Measurements from ENCODE around the gene MRPL42.

MRPL42 gene

DNA sequence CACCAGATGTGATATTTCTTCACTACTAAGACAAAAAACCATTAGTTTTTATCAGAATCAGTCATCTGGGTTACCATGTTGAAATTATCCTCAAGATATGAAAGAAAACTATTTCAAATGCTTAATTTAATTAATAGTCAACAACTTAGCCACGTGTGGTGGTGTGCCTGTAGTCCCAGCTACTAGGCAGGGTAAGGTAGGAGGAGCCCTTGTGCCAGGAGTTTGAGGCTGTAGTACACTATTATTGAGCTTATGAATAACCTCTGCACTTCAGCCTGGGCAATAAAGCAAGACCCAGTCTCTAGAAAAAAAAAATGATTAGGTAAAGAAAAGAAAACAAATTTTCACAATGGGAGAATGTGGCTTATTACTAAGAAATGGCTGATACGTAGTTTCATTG is 33.4 kb downstream of the MRPL42 start:
- DNase-seq = no peak

DNA sequence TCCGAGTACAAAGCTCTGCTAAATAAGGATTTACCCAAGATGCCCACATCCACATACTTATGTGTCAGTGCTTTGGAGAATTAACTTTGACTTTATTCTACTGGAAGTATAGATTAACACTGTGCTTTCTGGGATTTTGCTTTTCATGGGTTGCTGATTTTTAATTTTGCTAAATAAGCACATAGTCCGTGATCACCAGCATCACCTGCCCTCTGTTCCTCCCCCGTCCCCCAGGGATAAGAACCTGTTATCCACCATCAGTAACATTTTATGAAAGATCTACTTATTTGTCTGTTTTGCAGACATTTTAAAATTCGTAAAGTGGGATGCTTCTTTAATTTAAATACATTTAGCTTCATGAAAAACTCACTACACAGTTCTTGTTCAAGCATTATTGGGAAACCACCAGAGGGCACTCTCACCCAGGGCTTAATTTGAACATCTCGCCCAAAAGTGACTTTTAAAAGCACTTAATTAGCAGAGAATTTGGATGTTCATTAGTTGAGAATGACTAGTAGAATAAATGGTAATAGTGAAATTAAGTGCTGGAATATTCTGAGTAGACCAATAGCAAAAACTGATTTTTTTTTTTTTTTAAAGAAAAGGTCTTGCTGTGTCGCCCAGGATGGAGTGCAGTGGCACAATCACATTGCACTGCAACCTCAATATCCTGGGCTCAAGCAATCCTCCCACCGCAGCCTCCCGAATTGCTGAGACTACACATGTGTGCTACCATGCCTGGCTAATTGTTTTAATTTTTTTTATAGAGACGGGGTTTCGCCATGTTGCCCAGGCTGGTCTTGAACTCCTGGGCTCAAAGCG is 35.7 kb downstream of the MRPL42 start:
- DNase-seq = no peak

DNA sequence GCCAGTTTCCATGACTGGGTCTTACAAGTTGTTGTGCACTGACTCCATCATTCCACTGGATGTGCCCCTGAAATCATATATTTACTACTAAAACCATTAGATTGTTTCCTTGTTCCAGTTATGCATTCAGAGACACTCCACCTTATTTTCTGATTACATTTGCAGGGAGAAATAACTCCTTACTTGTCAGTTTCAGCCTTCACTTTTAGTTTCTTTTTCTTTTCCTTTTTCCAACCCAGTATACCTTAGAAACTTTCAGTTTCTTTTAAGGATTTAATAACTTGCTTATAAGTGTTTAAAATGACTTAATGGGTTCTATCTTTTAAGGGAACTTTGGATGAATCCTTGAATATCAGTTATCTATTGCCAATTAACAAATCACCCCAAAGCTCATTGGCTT is 39.9 kb downstream of the MRPL42 start:
- no peak for DNase-seq

DNA sequence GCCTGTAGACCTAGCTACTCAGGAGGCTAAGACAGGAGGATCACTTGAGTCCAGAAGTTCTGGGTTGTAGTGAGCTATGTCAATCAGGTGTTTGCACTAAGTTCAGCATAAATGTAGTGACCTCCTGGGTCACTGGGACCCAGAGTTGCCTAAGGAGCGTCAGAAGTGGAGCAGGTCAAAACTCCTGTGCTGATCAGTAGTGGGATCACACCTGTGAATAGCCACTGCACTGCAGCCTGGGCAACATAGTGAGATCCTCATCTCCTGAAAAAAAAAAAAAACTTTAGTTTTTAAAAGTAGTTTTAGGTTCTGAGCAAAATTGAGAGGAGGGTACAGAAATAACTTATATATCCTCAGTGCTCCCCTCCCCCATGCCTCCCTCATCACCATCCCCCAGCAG is 42.2 kb downstream of the MRPL42 start:
- DNase-seq = no peak

DNA sequence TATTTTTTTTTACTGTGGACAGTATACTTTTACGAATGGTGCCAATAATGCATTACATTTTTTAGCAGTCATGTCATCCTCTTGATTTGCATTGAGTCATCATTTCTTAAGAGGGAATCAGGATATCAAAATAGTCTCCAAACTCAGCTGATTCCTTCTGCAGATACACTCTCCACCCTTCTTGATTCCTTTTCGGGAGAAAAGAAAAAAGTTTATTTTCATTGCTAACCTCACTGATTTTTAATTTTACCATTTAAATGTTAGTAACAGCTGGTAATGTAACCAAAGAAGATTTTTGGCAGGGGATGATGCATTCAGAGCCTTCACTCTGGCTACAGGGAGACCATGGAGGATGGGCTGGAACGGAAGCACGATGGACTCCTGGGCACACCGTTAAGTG is 47.5 kb downstream of the MRPL42 start:
- DNase-seq = no peak

DNA sequence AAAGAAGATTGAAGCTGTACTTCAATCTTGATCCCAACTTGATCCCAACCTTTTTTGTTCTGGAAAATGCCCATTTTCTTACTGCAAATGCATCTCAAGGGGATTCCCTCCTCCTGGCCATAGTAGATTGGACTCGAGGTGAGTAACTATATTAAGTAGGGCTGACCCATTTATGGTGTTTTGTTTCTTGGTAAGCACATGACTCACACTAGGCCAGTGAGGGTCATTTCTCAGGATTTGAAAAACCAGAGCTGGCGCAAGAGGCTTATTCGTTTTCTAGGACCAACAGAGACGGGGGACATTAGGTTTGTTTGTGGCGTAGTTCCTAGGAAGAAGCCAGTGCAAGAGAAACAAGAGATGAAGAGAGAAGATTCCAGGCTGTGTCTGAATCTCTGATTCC is 51.4 kb downstream of the MRPL42 start:
- DNase-seq = no peak

DNA sequence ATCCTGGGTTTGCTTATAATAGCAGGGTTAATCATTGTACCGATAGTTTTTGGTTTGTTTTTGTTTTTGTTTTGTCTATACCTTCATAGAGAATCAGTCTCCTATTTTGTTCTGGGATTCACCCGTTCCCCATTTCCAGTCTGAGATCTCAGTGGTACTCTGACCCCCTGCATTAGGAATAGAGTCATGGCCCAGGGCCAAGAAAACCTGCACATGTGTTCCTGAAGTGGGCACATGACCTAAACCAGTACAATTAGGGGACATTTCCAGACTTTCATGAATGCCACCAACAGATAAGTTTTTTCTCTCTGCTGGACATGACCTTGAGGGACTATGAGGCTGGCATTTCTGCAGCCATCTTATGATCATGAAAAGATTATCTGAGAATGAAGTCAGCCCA is 52.5 kb downstream of the MRPL42 start:
- no peak for DNase-seq

DNA sequence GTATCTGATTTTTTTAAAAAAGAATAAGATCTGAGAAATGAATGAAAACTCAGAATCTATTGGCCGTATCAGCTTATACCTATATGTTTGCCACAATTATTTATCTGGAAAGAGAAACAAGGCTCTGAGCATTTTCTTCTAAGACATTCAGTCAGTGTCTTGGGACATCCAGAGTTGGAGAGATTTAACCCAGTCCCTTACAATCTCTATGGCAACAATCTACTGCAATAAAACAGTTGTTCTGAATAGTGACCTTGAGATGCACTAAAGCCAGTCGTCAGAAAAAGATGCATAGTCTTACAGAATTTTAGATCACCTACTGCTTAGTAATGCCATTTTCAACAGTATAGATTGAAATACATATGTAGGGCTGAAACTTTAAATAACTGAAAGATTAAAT is 53.1 kb downstream of the MRPL42 start:
- DNase-seq = no peak

DNA sequence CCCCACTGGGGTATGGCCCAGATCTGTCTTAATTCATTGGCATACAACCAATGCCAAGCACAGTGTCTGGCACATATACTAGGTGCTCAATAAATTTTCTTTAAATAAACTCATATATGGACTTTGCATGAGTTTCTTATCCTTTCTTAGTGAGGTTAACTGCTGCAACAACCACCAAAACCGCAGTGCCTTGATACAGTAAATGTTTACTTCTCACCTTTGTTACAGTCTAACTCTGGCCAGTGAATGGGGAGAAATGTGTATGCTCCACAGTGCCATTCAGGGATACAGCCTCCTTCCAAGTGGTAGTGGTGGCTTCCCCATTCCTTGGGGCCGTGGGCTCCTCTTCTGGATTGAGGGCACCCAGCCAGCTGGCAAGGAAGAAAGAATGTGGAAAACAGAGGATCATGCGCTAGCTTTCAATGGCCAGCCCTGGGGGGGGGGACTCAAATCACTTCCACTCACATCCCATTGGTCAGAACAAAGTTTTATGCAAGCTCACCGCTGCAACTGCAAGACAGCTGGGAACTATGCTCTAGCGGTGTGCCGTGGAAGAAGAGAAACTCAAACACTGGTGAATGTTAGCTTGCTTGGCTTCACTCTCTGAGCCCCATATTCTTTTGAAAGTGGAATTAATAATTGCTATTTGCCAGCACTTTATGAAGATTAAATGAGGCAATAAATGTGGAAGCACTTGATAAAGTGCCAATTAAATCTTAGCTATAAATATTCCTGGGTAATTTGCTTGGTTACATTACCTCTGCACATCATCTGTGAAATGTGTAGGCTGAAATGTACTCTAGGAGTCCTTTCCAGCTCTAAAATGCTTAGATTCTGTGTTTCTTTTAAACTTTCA is 54.1 kb downstream of the MRPL42 start:
- DNase-seq = no peak

DNA sequence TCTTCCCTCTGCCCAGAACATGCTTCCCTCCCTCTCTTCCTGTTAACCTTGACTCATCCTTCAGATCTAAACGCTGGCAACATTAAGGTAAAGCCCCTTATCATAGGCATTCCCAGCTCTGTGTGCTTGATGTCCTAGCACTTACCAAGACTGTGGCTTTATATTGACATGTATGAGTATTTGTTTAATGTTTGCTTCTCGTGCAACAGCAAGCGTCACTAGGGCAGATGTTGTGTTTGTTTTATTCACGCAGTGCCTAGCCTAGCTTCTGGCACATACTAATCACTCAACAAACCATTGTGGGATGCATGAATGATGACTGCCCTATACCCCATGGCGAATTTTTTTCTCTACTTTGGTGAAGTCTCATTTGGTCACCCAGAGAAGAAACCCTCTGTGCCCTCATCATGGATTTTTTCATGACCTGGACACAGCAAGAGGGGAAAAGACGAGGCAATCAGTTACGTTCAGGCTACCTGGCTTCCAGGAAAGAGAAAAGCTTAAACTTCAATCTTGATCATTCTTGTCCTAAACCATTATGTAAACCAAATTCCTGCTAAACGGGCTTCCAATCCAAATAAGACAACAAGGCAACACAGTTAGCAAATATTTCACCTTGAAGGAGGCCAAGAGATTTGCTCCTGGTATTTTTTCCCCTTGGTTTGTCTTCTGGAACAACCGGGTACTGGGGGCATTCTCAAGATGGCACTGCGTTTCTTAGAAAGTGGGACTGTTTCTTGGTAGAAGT is 57.2 kb downstream of the MRPL42 start:
- DNase-seq = no peak

DNA sequence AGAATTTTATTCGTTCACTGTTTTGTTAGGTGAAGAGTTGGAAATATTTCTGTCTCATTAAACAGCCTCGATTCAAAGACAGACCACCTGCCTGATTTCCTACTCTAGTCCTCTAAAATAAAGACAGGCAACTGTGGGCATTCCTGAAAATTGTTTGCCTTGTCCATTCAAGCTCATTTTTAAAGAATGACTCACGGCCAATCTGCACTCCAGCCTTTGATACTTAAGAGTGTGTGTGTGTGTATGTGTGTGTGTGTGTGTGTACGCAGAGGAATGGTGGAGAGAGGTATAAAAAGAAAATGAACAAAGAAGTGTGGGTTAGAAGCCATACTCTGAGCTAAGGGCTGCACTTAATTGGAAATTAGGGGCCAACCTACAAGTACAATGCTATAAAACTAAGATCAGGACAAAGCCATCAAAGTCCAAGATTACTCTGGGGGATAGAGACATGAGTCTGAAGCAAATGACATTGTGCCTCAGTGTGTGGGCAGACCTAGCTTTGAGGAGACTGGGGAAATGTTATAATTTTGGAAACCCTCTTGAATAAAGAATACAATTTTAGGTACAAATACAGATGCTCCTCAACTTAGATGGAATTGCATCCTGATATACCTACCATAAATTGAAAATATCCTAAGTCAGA is 59.6 kb downstream of the MRPL42 start:
- DNase-seq = no peak

DNA sequence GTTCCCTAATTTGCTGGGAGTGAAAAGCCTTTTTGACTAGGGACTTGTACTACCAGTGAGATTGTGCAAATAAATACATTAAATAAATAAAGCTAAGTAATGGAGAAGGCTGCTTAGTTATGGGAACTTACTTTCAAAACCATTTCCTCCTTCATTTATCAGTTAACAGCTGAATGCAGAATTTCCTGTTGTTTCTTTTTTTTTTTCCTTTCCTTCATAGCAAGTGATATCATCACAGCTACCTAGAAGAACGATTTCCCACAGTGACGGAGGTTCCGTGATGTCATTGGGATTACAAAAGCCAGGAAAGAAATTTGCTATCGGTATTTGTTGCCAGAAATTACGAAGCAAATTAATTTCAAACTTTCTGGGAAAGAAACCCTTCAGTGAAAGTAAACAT is 63.0 kb downstream of the MRPL42 start:
- no peak for DNase-seq

DNA sequence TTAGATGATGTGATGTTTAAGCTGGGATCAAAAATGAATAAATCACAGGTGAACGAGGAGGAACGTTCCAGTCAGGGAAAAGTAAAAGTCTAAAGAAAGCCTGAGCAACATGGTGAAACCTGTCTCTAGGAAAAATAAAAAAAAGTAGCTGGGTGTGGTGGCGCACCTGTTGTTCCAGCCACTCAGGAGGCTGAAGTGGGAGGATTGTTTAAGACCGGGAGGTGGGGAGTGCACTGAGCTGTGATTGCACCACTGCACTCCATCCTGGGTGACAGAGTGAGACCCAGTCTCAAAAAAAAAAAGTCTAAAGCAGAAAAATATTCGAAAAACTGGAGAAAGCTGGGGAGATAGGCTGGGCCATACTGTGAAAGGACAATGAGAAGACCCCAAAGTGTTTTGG is 66.0 kb downstream of the MRPL42 start:
- no peak for DNase-seq

DNA sequence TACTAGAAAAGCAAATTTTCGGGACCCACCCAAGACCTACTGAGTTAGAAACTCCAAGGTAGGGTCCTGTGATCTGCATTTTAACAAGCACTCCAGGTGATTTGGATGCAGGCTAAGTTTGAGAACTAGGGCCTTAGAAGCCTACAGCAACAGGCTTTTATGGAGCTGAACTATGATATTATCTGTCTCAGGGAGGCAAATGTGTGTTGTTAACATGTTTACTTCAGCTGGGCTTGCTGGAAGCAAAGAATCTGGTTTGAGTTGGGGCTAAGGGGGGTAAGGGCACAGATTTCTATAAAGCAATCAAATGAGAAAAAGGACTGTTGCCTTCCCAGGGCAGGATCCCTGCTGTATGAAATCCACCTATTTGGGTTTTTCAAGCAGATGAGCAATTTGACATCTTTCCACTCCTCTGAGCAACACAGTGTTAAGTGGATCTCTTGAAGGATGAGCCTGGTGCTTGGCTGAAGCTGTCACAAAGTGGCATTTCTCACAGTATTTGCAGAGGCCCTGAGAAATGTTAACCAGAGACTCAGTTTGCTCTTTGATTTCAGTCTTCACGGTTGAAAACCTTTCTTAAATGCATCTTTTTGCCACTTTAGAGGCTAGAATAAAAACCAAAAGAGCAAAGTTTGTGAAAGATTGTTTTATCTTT is 68.9 kb downstream of the MRPL42 start:
- DNase-seq = no peak

DNA sequence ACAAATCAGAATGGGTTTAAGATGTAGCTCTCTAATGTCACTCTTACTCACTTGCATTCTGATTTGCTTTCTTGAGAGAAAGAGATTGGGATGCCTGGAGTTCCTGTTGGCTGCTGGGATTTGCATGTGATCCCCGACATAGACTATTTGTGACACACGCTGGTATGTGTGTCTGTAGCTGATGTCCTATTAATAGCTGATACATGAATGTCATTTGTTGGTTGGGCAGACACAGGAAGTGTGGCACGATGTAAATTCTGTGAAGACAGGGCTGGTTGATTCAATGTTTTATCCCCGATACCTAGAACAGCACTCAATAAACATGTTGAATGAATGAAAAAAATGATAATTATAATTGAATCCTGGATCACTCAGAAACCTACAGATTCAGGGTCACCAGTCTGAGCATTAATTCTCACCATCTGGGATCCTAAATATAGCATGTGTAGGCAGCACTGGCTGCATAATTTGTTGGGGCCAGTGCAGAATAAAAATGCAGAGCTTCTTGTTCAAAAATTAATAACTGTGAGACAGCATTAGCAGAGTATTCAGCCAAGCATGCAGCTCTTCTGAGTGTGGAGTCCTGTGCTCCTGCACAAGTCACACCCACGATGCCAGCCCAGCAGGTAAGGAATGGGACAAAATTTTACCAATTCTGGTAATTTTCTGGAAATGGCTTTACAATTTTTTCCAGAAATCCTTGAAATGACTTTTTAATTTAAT is 69.6 kb downstream of the MRPL42 start:
- DNase-seq = no peak

DNA sequence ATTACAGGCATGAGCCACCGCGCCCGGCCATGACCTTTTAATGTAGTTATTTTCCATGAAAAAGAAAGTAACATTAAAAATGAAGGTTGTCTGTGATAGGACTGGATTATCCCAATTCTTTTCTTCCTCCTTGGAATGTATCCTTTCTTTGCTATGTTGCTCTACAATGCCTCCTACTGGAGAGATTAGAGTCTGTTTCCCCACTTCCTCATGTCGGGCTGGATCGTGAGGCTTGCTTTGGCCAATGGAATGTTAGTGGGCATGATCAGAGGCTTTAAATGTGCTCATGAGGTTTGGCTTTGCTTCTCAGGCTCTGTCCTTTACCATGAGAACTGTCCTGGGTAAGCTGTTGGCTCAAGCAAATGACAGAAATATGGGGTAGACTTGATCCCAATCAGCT is 70.5 kb downstream of the MRPL42 start:
- DNase-seq = no peak

DNA sequence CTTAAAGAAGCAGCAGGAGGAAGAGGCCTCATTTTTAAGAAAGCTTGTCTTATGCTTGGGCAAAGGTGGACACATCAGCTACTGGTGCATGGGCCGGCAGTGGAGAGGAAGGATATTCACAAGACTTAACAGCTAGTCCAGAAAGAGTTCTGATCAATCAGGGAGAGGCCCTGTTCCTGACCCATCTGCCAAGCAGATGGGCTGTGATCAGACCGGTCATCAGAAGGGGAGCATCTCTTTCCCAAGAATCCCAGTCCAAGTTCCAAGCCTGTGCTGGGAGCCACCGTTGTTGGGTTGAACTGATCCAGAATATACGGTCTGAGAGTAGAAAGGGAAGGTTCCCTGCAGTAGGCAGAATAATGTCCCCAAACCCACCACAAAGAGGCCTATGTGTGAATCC is 72.5 kb downstream of the MRPL42 start:
- no peak for DNase-seq

DNA sequence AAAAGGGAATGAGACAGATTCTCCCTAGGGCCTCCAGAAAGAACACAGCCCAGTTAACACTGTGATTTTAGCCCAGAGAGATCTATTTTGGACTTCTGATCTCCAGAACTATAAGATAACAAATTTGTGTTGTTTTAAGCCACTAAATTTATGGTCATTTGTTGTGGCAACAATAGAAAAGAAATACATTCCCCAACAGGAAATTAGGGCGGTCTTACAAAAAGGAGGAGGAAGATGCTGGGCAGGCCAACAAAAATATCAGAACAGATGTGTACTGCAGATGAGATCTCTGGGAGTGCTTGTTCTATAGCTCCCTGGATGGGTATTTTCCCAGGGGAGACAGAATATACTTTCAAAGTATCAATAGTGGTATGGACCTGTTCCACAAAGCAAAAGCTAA is 73.2 kb downstream of the MRPL42 start:
- no peak for DNase-seq

DNA sequence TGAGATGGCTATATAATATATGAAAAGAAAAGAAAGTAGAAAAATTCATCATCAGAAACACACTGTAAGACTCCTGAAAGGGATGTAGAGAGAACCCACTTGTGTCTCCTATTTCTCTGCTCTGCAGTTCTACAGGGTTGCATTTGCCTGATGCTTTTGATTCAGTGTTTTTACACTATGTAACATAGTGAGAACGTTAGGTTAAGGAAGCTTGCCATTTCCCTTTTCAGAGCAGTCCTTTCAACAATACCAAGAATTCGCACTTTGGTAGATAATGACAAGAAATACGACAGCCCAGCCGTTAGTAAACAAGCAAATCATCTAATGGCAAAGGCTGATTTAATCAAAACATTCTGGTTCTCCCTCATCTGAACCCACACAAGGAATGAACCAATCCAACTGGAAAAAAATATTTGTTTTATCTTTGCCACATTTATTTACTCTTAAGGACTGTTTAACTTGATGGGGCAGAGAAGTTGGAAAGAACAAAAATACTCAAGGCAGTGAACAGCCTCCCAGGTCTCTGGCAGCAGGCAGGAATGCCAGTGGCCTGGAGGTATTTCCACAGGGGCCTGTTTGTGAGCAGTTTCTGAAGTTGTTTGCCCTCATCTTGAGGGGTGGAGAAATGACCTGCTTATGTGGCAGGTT is 74.4 kb downstream of the MRPL42 start:
- no peak for DNase-seq

DNA sequence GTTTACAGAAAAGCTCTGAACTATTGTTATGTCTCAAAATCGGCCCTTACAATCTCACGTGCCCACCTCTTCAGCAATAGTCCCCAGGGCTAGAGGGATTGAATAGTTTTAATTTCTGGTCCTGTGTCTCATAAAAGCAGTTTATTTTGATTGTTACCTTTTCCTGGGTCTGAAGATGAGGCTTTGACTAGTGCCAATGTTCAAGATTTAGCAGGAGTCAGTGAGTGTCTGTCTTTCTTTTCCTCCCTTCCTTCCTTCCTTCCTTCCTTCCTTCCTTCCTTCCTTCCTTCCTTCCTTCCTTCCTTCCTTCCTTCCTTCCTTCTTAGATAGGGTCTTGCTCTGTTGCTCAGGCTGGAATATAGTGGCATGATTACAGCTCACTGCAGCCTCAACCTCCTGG is 80.5 kb downstream of the MRPL42 start:
- no peak for DNase-seq

DNA sequence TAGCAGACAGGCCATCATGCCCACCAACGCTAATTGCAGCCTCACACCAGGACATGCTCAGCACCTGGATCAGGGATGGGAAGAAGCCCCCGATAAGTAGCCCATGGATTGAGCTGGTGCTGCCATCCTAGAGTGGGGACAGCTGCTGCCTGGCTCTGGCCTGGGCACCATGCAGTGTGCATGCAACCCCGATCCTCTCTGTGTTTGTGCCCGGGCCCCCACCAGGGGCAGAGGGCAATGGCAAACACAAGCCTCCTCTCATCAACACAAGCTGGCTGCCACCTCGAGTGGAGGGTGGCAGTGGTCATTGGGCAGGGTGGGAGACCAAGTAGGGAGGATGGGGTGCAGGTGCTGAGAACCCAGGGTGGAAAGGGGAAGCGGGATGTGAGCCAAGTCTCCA is 81.9 kb downstream of the MRPL42 start:
- DNase-seq = no peak

Data from NCI-H526 treated with DMSO at 0.1 percent for 48 hours (cell line).